Globus pallidus (tissue), 1 donor: ENCODE results near the gene ACER2.
"Not testable (repeated sequence)": the region's sequence is repeated elsewhere in the genome, so short reads cannot be mapped to it uniquely, and the experiment has no call there.

Source experiments
- DNase-seq: peaks from one replicate; pipeline ENCODE4 v3.0.0-alpha.2; 2015; ENCODE audit warnings: low spot score

Gene ACER2

GRCh38 chr9:19409401-19410194 lies 789 bp downstream of the ACER2 start:
- DNase-seq = peak; percentile 12

GRCh38 chr9:19410195-19410503 lies 1.3 kb downstream of the ACER2 start:
- no peak for DNase-seq

GRCh38 chr9:19410594-19410993 lies 1.8 kb downstream of the ACER2 start:
- no peak for DNase-seq

- DNase-seq = no peak
Observed at GRCh38 chr9:19411316-19411715, 2.5 kb downstream of the ACER2 start.

- not testable (repeated sequence) for DNase-seq
Observed at GRCh38 chr9:19413456-19413855, 4.6 kb downstream of the ACER2 start.

GRCh38 chr9:19416143-19416542 lies 7.3 kb downstream of the ACER2 start:
- DNase-seq = no peak

GRCh38 chr9:19420877-19421276 lies 12.1 kb downstream of the ACER2 start:
- DNase-seq = no peak

GRCh38 chr9:19423163-19423562 lies 14.4 kb downstream of the ACER2 start:
- DNase-seq = no peak

GRCh38 chr9:19424176-19424779 lies 15.5 kb downstream of the ACER2 start:
- no peak for DNase-seq

- no peak for DNase-seq
Observed at GRCh38 chr9:19429595-19429994, 20.8 kb downstream of the ACER2 start.

GRCh38 chr9:19430201-19430760 lies 21.5 kb downstream of the ACER2 start:
- no peak for DNase-seq

- DNase-seq = no peak
Observed at GRCh38 chr9:19431361-19432171, 22.8 kb downstream of the ACER2 start.

- DNase-seq = no peak
Observed at GRCh38 chr9:19432473-19432872, 23.7 kb downstream of the ACER2 start.

- not testable (repeated sequence) for DNase-seq
Observed at GRCh38 chr9:19433729-19434128, 24.9 kb downstream of the ACER2 start.

GRCh38 chr9:19440376-19440775 lies 31.6 kb downstream of the ACER2 start:
- no peak for DNase-seq

GRCh38 chr9:19440823-19441580 lies 32.2 kb downstream of the ACER2 start:
- DNase-seq = no peak

- DNase-seq = no peak
Observed at GRCh38 chr9:19441730-19442129, 32.9 kb downstream of the ACER2 start.

GRCh38 chr9:19442240-19442639 lies 33.4 kb downstream of the ACER2 start:
- no peak for DNase-seq

- DNase-seq = no peak
Observed at GRCh38 chr9:19445452-19445851, 36.6 kb downstream of the ACER2 start.

GRCh38 chr9:19446361-19446861 lies 37.6 kb downstream of the ACER2 start:
- DNase-seq = no peak

GRCh38 chr9:19451240-19452087 lies 42.7 kb downstream of the ACER2 start:
- DNase-seq = no peak
